Stimulated activated CD4-positive, alpha-beta T cell treated with anti-CD3 and anti-CD28 coated beads, Interleukin-2, amount 100 ng/mL, for 24 hours (primary cell): ENCODE results near the gene SIVA1.
A peak's percentile ranks its signal among the peaks of the same experiment; 100 is the strongest.

Experiments
- DNase-seq, 2 donors: peaks; one replicate each; pipeline ENCODE4 v3.0.0-alpha.2; 2020

Gene SIVA1

DNA sequence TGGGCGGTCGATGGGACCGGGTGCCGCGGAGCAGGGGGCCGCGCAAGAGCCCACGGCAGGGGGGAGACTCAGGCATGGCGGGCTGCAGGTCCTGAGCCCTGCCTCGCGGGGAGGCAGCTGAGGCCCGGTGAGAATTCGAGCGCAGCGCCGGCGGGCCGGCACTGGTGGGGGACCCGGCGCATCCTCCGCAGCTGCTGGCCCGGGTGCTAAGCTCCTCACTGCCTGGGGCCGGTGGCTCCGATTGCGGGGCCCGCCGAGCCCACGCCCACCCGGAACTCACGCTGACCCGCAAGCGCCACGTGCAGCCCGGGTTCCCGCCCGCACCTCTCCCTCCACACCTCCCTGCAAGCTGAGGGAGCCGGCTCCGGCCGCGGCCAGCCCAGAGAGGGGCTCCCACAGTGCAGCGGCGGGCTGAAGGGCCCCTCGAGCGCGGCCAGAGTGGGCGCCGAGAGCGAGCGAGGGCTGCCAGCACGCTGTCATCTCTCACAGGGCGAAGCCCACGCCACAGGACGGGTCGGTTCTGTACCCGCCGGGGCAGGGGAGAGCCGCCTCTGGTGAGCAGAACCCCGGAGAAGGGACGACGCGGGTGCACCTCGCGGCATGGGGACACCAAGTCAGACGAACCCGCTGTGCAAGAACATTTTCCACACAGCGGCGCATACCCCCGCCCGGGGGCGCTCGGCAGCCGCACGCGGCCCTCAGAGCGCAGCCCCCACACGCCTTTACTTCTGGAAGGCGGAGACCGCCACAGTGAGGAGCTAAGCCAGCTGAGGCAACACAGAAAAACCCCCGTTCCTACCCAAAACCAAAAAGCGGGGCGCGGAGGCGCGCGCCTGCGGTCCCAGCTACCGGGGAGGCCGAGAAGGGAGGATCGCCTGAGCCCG, 1.2 kb upstream of the SIVA1 start:
- no peak for DNase-seq

DNA sequence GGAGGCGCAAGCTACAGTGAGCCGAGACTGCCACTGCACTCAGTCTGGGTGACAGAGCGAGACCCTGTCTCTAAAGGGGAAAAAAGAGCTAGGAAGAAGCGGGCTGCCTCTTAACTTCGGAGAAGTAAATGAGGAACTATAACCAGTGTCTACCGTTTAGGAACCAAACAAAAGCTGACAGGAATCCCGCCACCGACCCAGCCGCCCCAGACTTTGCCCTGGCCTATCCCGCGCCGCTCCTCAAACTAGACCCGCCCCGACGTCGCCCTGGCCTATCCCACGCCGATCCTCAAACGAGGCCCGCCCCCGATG, 568 bp upstream of the SIVA1 start:
- no peak for DNase-seq

- DNase-seq: no peak
These were observed 723 bp downstream of the SIVA1 start for GRCh38 chr14:104753528-104754212.

DNA sequence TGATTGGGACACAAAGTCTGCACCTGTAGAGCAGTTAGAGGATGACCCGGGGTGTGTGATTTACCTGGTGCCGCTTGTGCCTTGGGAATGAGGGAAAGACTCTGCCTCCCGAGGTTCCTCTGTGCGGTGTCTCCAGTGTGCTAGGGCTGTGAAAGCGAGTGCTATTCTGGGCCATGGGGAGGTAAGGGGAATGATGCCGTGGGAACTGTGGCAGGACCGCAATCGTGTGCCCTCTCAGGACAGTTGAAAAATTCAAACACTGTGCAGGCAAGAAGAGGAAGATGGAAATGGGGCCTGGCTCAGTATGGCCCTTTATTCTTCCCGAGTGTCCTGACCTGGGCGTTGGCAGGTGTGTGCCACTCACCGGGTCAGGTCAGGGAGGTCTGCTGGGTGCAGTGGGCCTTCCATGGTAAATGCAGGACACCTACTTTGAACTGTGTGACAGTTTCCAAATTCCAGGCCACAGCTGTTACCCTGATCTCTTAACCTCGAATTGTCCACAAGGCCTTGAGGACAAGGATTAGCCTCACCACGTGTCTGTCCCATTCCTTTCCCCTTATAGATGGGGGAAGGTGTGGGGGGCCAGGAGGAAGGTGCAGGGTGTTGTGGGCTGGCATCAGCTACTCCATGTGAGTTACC, 1.4 kb downstream of the SIVA1 start:
- no peak for DNase-seq

GRCh38 chr14:104755621-104756020, 2.7 kb downstream of the SIVA1 start:
- no peak for DNase-seq

DNA sequence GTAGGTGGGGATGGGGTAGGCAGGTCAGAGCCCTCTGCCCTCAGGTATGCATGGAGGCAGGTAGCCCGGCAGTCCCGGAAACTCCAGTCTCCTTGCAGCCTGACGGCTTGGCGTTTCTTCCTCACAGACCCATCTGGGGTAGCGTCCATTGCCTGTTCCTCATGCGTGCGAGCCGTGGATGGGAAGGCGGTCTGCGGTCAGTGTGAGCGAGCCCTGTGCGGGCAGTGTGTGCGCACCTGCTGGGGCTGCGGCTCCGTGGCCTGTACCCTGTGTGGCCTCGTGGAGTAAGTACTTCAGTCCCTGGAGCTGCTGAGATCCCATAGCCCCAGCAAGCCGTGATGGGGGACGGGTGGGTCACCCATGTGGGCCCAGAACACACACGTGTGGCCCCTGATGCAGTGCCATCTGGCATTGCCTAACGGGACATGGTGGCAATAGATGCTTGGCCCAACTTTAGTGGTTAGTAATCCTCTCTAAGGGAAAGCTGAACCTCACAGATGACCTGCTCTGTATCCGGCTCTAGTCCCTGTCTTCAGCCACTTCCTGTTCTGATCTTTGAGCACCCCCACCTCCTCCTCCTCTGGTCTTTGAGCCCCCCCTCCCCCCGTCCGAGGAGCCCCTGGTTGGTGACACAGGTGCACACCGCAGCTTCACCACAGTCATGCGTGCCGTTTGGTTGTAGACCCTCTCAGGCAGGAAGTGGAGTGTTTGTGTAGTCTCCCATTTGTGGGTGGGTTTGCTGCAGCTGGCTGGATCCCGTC, 3.7 kb downstream of the SIVA1 start:
- no peak for DNase-seq

DNA sequence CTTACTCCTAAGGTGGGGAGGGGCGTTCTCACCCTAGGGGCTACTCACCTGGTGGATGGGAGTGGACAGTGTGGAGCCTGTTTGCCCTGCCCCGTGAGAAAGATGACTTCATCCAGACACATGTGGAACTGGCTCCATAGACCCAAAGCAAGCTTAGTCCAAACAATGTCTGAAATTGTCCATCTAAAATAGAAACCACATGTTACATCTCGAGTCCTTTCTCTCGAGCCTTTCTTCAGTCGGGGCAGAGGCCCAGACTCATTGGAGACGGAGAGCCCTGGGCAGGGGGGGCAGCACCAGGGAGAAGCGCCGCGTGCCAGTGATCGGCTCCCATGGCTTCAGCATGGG, 4.3 kb downstream of the SIVA1 start:
- DNase-seq: no peak

- no peak for DNase-seq
These were observed 4.9 kb downstream of the SIVA1 start for GRCh38 chr14:104757681-104758392.

GRCh38 chr14:104758981-104759969, 6.3 kb downstream of the SIVA1 start:
- no peak for DNase-seq

DNA sequence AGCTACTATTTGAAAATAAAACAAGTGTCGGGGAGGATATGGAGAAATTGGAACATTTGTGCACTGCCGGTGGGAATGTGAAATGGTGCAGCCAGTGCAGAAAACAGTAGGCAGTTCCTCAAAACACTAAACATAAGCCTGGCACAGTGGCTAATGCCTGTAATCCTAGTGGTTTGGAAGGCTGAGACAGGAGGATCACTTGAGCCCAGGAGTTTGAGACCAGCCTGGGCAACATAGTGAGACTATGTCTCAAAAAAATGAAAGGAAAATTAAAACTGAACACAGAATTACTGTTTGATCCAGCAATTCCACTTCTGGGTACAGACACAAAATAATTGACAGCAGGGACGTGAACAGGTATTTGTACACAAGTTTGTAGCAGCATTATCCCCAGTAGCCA, 12.6 kb downstream of the SIVA1 start:
- no peak for DNase-seq

GRCh38 chr14:104766256-104766862, 13.4 kb downstream of the SIVA1 start:
- no peak for DNase-seq

DNA sequence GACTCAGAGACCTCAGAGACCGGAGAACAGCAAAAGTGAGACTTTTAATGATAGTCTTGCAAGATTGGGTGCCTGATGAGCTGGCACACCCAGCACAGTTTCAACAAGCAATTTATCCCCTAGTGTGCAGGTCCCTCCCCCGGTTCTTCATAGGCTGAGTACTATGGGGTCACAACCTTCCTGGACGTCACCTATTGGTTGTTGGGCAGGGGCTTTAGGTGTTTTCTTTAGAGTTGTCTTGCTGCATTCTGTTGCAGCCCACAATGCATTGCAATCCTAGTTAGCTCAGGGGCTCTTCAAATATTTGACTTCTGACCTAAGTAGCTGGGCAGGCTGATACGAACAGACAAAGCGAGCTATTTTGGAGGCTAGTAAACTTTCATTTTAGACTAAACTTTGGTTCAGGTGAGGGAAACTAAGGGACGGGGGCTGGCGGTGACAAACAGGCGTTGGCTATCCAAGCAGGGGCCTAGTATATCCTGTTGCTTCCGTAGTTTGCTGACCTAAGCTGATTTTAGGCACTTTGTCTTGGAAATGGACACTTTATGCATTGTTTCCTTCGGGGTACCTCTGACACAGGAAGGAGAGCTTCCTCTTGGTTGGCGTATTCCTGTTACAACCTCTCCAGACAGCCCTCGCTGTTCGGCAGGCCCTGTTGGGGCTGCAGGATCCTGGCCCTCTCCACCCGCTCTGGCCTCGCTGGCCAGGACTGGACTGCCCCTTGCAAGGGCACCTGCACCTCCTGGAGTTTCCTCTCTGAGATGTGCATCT, 14.1 kb downstream of the SIVA1 start:
- DNase-seq: no peak

DNA sequence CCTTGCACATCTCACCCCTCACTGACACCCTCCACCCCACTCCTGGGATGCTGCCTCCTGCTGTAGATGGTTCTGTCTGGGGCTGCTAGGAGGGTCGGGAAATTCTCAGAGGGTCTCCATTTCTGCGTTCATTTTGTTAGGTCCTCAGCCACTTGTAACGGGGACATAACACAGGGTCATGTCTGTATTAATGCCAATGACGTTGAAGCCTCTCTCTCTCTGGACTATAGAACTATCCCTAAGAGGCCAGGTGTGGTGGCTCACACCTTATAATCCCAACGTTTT, 14.6 kb downstream of the SIVA1 start:
- no peak for DNase-seq

DNA sequence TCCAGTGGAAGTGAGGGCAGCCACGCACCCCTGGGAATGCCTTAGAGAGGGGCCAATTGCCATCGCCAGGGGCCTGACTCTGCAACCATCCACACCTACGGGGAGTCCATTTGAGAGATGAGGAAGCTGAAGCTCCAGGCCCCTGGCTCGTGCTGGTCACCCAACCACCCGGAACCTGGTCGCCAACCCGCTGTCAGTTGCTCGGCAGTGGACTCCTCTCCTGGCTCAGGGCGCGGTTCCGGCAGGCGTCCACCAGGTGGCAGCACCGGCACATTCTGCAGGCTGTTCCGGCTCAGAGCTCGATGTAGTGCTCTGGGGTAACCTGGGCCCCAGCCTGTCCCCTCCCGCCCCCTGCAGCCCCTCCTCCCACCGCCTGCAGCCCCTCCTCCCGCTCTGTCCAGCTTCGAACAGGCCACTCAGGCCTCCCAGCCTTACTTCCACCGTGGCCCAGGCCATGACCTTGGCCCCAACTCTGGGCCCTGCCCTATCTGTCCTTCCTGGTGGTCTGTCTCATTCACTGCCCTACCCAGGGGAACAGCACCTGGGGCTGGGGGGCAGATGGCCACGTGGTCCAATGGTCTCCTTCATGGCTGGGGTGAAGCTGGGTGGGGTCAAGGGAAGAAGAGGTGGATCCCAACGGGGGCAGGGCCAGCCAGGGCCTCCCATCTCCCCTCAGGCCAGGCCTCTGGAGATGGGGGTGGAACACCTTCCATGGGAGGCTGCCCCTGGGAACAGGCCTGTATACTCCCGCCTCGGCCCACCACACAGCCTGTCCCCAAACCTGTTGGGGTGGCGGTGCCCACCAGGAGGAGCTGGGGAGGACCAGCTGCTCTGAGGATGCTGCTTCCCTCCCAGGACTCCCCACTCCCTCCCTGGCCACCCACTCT, 15.7 kb downstream of the SIVA1 start:
- DNase-seq: peak; percentile 96

- DNase-seq: no peak
These were observed 16.6 kb downstream of the SIVA1 start for GRCh38 chr14:104769324-104770071.

DNA sequence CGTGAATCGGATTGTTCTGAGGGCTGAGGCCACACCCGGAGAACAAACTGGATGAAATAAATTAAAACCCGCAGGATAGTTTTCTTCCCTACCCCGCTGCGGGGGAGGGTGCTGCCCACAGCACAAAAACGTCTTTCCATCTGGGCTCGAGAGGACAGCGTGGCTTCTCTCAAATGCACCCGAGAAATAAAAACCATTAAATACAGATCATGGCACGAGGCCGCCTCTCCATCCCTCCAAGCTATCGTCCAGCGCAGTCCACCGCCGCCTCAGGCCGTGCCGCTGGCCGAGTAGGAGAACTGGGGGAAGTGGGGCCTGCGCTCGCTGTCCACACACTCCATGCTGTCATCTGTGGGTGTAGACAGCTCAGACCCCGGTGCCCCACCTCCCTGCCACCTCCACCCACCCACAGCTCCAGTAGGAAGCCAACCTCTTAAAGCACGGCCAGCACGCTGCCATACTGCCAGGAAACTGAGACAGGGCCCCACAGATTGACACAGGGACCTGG, 17.2 kb downstream of the SIVA1 start:
- DNase-seq: no peak

DNA sequence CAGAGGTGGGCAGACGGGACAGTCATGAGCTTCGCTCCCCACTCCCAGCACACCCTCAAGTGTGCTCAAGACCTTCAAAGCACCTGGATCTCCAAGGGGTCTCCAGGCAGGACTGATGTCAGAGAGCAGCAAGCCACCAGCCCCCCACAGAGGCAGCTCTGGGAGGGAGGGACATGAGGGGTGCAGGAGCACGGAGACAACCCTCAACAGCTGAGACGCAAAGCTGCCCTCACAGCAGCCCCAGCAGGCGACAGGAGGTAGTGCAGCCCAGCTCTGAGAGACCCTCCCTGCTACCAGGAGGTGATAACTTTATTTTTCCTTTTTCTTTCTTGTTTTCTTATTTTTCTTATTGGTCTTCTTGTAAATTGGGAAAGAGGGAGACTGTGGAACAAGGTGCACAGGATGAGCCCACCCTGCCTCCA, 17.9 kb downstream of the SIVA1 start:
- peak in 1 of 2 donors; percentile 32 for DNase-seq

- no peak for DNase-seq
These were observed 18.4 kb downstream of the SIVA1 start for GRCh38 chr14:104771374-104771773.
